Vagina (tissue), 2 donors: ENCODE results near the gene MRTO4. TPM values are rescaled to one million over a fixed set of nuclear protein-coding genes. Genes with fewer than 3 reads are reported as not detected.
"Not testable (repeated sequence)": the region's sequence is repeated elsewhere in the genome, so short reads cannot be mapped to it uniquely, and the experiment has no call there.

Source experiments
- DNase-seq, 2 donors: peaks; one replicate each; pipeline ENCODE4 v3.0.0-alpha.2; 2017; ENCODE audit errors: extremely low spot score in 2 of 2
- H3K27ac ChIP-seq: fragments of 200-600 bp; sonication (generic); one replicate; pipeline ENCODE4 v1.5.1; 2019
- H3K27me3 ChIP-seq: fragments of 200-600 bp; sonication (generic); one replicate; pipeline ENCODE4 v1.5.1; 2019
- H3K36me3 ChIP-seq, 2 donors: fragments of 200-600 bp; sonication (generic); one replicate each; pipeline ENCODE4 v1.5.1; 2017 to 2019
- H3K4me1 ChIP-seq: fragments of 200-600 bp; sonication (generic); one replicate; pipeline ENCODE4 v1.5.1; 2019
- H3K4me3 ChIP-seq, 2 donors: fragments of 200-600 bp; sonication (generic); 1 replicate in 1 of 2; 2 replicates in 1 of 2; pipeline ENCODE4 v1.5.1; 2016 to 2019
- H3K9me3 ChIP-seq: fragments of 200-600 bp; sonication (generic); one replicate; pipeline ENCODE4 v1.5.1; 2019
- POLR2A ChIP-seq, 2 donors: fragments of 450-650 bp; IDR thresholded peaks; one replicate each; pipeline ENCODE4 v1.6.1; 2017; ENCODE audit warnings: antibody characterized with exemption in 2 of 2, mild to moderate bottlenecking in 2 of 2, moderate library complexity in 2 of 2
- POLR2AphosphoS5 ChIP-seq, 2 donors: sonication (generic); formaldehyde crosslinking; IDR thresholded peaks; one replicate each; pipeline ENCODE4 v1.9.0; 2017; ENCODE audit warnings: antibody characterized with exemption in 2 of 2, mild to moderate bottlenecking in 2 of 2, low read depth in 1 of 2; ENCODE audit not compliant: insufficient read depth in 1 of 2
- intact Hi-C: fragments of 100-400 bp; cut with DNase I; formaldehyde crosslinking; loops from one replicate; pipeline ENCODE4 v1.15.1; 2023
- total RNA-seq: library from RNA; depleted of rRNA; stranded (reverse); fragments of >200 nt; gene quantifications from one replicate; pipeline ENCODE4 v1.2.3, GENCODE V29; 2016
- TF ChIP-seq, protein P1 (sequence below), 3 experiments: fragments of 450-650 bp in 2 of 3; fragments of 200-600 bp in 1 of 3; sonication (generic) in 1 of 3; IDR thresholded peaks; one replicate each; pipeline ENCODE4 v1.5.1; 2017 to 2019; ENCODE audit warnings: antibody characterized with exemption in 3 of 3, mild to moderate bottlenecking in 2 of 3, moderate library complexity in 2 of 3

MRTO4 gene
- total RNA-seq, 1 donor from 2014 or later, result 19.2 TPM

DNA sequence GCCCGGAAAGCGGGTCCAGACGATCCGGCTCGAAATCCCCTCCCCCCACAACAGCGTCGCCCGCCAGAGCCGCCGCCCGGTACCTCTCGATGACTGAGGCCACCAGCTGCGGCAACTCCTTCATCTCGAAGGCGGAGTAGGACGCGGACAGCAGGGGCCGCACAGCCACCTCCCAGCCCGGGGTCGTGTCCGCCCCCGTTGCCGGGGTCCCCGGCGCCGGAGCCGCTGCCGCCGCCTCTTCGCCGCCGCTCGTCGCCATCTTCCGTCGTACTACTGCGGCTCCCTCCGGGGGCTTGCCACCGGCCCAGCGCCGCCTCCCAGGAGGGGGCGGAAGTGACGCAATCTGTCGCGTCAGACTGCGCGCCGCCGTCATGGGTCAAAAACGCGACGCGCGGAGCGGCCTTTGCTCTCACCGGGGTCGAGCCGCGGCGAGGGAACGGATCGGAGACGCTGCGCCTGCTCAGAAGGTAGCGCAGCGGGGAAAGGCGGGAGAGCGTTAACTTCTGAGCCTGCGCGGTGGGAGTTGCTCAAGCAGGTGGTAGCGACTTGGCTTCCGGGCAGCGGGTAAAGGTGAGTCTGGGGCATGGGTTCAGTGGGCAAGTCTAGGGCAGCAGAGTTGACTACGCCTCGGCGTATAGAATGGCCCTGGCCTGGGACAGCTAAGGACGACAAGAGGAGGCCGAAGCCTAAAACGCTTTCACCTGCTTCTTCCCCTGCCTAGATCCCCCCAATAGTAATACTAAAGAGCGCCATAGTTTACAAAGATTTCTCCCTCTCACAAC is 41.4 kb upstream of the MRTO4 start, which contains the start of gene UBR4:
Gene UBR4, minus strand, starts transcription at position 277 of the 782 bp plus-strand sequence. Its CDS starts 18 bp downstream, at position 259.
- H3K4me3 ChIP-seq, result peak within 1 kb of the TSS; percentile 80 to 99
- H3K27me3 ChIP-seq, result no peaks in the 10 kb centered on the region
- intact Hi-C loops, result loop anchor here (10.0 kb wide), 1 partner anchor 445 kb away; no protein-coding TSS in a partner anchor
- H3K27ac ChIP-seq, result peak within 1 kb of the TSS; percentile 98
- TF ChIP-seq, protein P1, sequence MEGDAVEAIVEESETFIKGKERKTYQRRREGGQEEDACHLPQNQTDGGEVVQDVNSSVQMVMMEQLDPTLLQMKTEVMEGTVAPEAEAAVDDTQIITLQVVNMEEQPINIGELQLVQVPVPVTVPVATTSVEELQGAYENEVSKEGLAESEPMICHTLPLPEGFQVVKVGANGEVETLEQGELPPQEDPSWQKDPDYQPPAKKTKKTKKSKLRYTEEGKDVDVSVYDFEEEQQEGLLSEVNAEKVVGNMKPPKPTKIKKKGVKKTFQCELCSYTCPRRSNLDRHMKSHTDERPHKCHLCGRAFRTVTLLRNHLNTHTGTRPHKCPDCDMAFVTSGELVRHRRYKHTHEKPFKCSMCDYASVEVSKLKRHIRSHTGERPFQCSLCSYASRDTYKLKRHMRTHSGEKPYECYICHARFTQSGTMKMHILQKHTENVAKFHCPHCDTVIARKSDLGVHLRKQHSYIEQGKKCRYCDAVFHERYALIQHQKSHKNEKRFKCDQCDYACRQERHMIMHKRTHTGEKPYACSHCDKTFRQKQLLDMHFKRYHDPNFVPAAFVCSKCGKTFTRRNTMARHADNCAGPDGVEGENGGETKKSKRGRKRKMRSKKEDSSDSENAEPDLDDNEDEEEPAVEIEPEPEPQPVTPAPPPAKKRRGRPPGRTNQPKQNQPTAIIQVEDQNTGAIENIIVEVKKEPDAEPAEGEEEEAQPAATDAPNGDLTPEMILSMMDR (IDR thresholded peaks at IDR 0.05), result peak in 1 of 3 experiments; percentile 4
- TF ChIP-seq POLR2A (IDR thresholded peaks at IDR 0.05), result peak; percentile 79 to 89
- TF ChIP-seq POLR2AphosphoS5 (IDR thresholded peaks at IDR 0.05; ENCODE audit: insufficient read depth in 1 of 2, low read depth in 1 of 2), result peak; percentile 96 to 97
- no peaks in the 10 kb centered on the region for H3K9me3 ChIP-seq
- peak; percentile 92 to 98 for DNase-seq
- no peaks in the 10 kb centered on the region for H3K36me3 ChIP-seq
- peaks cover 65% of the 10 kb centered on the region for H3K4me1 ChIP-seq

DNA sequence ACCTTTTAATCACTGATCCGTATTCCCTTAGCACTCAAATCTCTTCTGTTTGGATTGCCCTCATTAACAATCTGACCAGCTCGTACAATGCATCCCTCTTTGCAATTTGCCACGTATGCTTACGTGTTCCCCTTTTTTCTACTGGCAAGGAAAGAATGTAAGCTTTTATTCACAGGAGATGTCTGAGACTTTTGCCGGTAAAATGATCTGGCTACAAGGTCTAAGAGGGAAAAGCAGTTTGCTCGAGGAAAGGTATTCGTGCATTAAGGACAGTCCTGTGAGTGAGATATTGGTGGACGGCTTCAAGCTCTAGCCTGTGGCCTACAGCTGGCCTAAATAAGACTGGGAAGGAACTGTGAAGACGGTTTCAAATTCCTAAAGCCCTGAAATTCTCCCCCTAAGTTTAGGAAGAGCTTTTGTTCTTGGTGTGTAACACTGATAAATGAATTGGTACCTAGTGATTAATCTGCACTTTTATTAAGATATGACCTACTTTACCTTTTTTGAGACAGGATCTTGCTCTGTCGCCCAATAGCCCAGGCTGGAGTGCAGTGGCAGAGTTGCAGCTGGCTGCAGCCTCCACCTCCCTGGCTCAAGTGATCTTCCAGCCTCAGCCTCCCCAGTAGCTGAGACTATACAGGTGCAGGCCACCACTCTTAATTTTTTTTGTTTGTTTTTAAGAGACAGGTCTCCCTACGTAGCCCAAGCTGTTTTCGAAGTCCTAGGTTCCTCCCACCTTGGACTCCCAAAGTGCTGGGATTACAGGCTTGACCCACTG is 40.6 kb upstream of the MRTO4 start:
- Histone ChIP-seq H3K36me3 (no peaks in the 10 kb centered on the region), H3K27ac (peak overlapping the region; percentile 98), H3K4me3 (peak overlapping the region; percentile 80 to 99), H3K4me1 (peaks cover 57% of the 10 kb centered on the region), H3K27me3 (no peaks in the 10 kb centered on the region), H3K9me3 (no peaks in the 10 kb centered on the region)
- TF ChIP-seq POLR2A (IDR thresholded peaks at IDR 0.05) (no peak), POLR2AphosphoS5 (IDR thresholded peaks at IDR 0.05; ENCODE audit: insufficient read depth in 1 of 2, low read depth in 1 of 2) (no peak)
- TF ChIP-seq, protein P1 (IDR thresholded peaks at IDR 0.05), result no peak
- intact Hi-C loops, result loop anchor here (10.0 kb wide), 1 partner anchor 444 kb away; no protein-coding TSS in a partner anchor
- DNase-seq, result no peak

DNA sequence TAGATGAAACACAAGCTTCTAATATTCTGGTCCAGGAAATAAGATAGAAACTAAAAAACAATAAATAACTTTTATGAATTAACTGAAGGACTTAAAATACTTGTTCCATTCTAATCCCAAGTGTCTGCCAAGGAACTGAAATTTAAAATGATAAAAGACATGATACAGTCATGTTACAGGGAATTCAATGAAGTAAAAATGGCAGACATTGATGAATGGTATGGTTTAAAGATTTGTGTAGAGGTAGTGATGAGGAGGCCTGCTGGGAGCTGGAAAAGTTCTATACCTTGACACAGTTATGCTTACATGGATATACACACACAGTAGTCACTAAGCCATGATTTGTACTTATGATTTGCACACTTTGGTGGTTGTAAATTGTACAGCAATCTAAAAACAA is 39.4 kb upstream of the MRTO4 start:
- no peaks in the 10 kb centered on the region for H3K9me3 ChIP-seq
- intact Hi-C loops, result loop anchor here (10.0 kb wide), 1 partner anchor 443 kb away; no protein-coding TSS in a partner anchor
- H3K4me3 ChIP-seq, result no peak overlapping the region
- peaks cover 0 to 11% of the 10 kb centered on the region in 2 donors for H3K36me3 ChIP-seq
- H3K27me3 ChIP-seq, result no peaks in the 10 kb centered on the region
- peaks cover 46% of the 10 kb centered on the region for H3K4me1 ChIP-seq
- no peak for DNase-seq
- H3K27ac ChIP-seq, result no peak overlapping the region
- TF ChIP-seq, protein P1 (IDR thresholded peaks at IDR 0.05), result no peak
- TF ChIP-seq POLR2A (IDR thresholded peaks at IDR 0.05) (no peak), POLR2AphosphoS5 (IDR thresholded peaks at IDR 0.05; ENCODE audit: insufficient read depth in 1 of 2, low read depth in 1 of 2) (no peak)

DNA sequence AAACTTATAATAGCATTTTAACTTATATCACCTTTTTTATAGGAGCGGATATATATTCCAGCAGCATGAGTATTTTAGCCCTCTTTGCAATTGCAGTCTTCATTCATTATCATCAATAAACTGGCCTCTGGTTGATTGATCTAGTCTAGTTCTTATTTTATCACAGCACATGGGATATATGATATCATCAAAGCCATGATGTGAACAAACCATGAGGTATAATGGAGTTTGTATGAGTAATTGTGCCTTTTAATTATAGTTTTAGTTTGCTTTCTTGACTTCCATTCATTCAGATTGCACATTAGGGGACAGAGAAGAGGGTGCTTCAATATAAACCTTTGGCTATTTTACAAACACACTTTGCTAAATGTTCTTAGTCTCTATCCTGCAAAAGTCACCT is 38.0 kb upstream of the MRTO4 start:
- peaks cover 32% of the 10 kb centered on the region for H3K4me1 ChIP-seq
- no peak for DNase-seq
- H3K4me3 ChIP-seq, result no peak overlapping the region
- H3K27ac ChIP-seq, result no peak overlapping the region
- H3K36me3 ChIP-seq, result peaks cover 0 to 16% of the 10 kb centered on the region in 2 donors
- no peaks in the 10 kb centered on the region for H3K27me3 ChIP-seq
- intact Hi-C loops, result loop anchor here (10.0 kb wide), 1 partner anchor 441 kb away; no protein-coding TSS in a partner anchor
- TF ChIP-seq, protein P1 (IDR thresholded peaks at IDR 0.05), result no peak
- TF ChIP-seq POLR2AphosphoS5 (IDR thresholded peaks at IDR 0.05; ENCODE audit: insufficient read depth in 1 of 2, low read depth in 1 of 2) (no peak), POLR2A (IDR thresholded peaks at IDR 0.05) (no peak)
- no peaks in the 10 kb centered on the region for H3K9me3 ChIP-seq

DNA sequence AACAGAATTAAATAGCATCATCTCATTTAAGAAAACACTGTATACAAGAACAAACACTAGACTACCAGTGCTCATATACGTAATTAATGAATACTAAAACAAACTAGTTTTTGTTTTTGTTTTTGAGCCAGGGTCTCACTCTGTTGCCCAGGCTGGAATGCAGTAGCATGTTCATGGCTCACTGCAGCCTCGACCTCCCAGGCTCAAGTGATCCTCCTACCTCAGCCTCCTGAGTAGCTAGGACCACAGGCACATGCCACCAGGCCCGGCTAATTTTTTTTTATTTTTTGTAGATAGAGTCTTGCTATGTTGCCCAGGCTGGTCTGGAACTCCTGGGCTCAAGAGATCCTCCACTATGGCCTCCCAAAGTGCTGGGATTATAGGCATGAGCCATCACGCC is 35.0 kb upstream of the MRTO4 start:
- Histone ChIP-seq H3K36me3 (peaks cover 0 to 43% of the 10 kb centered on the region in 2 donors), H3K4me1 (peaks cover 12% of the 10 kb centered on the region)
- H3K27me3 ChIP-seq, DNase-seq, H3K9me3 ChIP-seq, H3K27ac ChIP-seq, H3K4me3 ChIP-seq: not testable (repeated sequence)
- intact Hi-C loops, result loop anchor here (10.0 kb wide), 1 partner anchor 438 kb away; no protein-coding TSS in a partner anchor
